ENCODE data around the gene VAT1L.

GRCh38 chr16:77975942-77976341 lies 187.6 kb downstream of the VAT1L start:
- TF ChIP-seq CTCF (IDR thresholded peaks at IDR 0.05; ENCODE audit: poor library complexity), result no peak
- no peak for TF ChIP-seq EZH2 (IDR thresholded peaks at IDR 0.05; ENCODE audit: borderline replicate concordance)
- TF ChIP-seq EZH2phosphoT487 (IDR thresholded peaks at IDR 0.05; ENCODE audit: low read depth, severe bottlenecking, unreplicated experiment), result no peak
